Measurements from ENCODE around the gene PINK1.

GRCh38 chr1:20684050-20684620, 50.9 kb downstream of the PINK1 start:
- TF ChIP-seq CTCF (IDR thresholded peaks at IDR 0.05; ENCODE audit: low read length) (no peak), EZH2 (IDR thresholded peaks at IDR 0.05; ENCODE audit: borderline replicate concordance, low read length) (no peak)

Measured in OCI-LY1 (cell line).